ENCODE results near the gene VPS33A.

VPS33A gene
- long read RNA-seq, full-length matches to known transcripts, result 258 of 292 reads
- long read RNA-seq, partial matches to known transcripts, result 8 of 292 reads
- long read RNA-seq, other reads (novel, unspliced or antisense), result 26 of 292 reads

DNA sequence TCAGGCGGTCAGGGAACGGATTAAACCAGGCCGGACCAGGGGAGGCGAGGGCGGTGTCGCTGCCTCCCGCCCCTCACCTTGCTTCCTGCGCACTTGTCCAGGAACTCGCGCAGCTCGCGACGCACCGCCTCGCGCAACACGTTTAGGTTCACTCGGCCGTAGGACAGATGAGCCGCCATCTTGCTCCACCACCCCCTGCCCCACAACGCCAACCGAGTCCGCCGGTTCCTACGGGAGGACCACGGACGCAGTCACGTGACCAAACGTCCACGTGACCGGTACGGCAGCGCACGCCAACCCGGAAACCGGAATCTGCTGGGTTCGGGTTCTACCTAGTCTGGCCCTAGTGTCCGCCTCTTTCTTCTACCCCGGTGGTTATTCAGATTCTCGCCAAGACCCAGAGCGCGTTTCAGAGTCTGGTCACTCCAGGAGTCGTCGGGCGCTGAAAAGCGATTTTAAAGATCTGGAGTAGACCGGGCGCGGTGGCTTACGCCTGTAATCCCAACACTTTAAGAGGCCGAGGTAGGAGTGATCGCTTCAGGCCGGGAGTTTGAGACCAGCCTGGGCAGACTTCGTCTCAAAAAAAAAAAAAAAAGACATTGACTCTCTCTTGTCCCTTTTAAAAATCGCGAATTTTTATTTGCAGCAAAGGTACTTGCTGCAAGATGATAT, at the start of gene VPS33A:
TSS of gene VPS33A (minus strand) at position 265 of the 672 bp plus-strand sequence. CDS start at position 179, 86 bp downstream.
- TF ChIP-seq GABPA (IDR thresholded peaks at IDR 0.05; ENCODE audit: low read depth), result peak; percentile 57
- TF ChIP-seq, protein P1, sequence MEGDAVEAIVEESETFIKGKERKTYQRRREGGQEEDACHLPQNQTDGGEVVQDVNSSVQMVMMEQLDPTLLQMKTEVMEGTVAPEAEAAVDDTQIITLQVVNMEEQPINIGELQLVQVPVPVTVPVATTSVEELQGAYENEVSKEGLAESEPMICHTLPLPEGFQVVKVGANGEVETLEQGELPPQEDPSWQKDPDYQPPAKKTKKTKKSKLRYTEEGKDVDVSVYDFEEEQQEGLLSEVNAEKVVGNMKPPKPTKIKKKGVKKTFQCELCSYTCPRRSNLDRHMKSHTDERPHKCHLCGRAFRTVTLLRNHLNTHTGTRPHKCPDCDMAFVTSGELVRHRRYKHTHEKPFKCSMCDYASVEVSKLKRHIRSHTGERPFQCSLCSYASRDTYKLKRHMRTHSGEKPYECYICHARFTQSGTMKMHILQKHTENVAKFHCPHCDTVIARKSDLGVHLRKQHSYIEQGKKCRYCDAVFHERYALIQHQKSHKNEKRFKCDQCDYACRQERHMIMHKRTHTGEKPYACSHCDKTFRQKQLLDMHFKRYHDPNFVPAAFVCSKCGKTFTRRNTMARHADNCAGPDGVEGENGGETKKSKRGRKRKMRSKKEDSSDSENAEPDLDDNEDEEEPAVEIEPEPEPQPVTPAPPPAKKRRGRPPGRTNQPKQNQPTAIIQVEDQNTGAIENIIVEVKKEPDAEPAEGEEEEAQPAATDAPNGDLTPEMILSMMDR (IDR thresholded peaks at IDR 0.05; ENCODE audit: insufficient read depth, low read length), result no peak
- TF ChIP-seq, protein P2, sequence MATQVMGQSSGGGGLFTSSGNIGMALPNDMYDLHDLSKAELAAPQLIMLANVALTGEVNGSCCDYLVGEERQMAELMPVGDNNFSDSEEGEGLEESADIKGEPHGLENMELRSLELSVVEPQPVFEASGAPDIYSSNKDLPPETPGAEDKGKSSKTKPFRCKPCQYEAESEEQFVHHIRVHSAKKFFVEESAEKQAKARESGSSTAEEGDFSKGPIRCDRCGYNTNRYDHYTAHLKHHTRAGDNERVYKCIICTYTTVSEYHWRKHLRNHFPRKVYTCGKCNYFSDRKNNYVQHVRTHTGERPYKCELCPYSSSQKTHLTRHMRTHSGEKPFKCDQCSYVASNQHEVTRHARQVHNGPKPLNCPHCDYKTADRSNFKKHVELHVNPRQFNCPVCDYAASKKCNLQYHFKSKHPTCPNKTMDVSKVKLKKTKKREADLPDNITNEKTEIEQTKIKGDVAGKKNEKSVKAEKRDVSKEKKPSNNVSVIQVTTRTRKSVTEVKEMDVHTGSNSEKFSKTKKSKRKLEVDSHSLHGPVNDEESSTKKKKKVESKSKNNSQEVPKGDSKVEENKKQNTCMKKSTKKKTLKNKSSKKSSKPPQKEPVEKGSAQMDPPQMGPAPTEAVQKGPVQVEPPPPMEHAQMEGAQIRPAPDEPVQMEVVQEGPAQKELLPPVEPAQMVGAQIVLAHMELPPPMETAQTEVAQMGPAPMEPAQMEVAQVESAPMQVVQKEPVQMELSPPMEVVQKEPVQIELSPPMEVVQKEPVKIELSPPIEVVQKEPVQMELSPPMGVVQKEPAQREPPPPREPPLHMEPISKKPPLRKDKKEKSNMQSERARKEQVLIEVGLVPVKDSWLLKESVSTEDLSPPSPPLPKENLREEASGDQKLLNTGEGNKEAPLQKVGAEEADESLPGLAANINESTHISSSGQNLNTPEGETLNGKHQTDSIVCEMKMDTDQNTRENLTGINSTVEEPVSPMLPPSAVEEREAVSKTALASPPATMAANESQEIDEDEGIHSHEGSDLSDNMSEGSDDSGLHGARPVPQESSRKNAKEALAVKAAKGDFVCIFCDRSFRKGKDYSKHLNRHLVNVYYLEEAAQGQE (IDR thresholded peaks at IDR 0.05; ENCODE audit: insufficient replicate concordance, low read depth), result no peak
- TF ChIP-seq POLR2AphosphoS5 (IDR thresholded peaks at IDR 0.05; ENCODE audit: low read depth), result peak; percentile 95
- no peak for TF ChIP-seq SPI1 (IDR thresholded peaks at IDR 0.05; ENCODE audit: borderline replicate concordance, low read depth)
- Histone ChIP-seq H3K27me3 (ENCODE audit: insufficient read depth, poor library complexity, severe bottlenecking) (no peaks in the 10 kb centered on the region), H3K4me3 (replicated peaks; ENCODE audit: insufficient read depth, low read length) (peak within 1 kb of the TSS; percentile 94), H3K27ac (replicated peaks) (peak within 1 kb of the TSS; percentile 82)
- DNase-seq (ENCODE audit: low read depth in 1 of 2, low spot score in 1 of 2), result peak; percentile 97 to 99

DNA sequence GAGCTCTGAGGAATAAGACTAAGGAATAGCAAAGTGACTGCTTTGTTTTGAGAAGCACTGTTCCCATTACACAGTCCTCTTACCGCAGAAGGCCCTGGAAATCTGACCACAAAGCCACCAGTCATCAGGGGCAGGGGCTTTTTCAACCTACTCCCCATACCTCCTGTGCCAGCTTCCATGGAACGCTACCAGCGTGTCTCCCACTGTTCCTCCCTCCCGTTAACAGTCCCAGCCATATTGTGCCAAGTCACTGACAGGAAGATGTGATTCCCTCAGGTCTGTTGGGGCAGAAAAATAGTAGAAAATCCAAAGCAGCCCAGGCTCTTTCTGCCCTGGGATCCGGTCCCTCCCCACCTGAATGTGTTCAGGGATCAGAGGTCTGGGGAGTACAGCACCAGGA, 46.6 kb upstream of the VPS33A start:
- Histone ChIP-seq H3K27ac (replicated peaks) (no peak overlapping the region), H3K4me3 (replicated peaks; ENCODE audit: insufficient read depth, low read length) (no peak overlapping the region), H3K27me3 (ENCODE audit: insufficient read depth, poor library complexity, severe bottlenecking) (no peaks in the 10 kb centered on the region)
- no peak for DNase-seq (ENCODE audit: low read depth in 1 of 2, low spot score in 1 of 2)
- TF ChIP-seq, protein P2 (IDR thresholded peaks at IDR 0.05; ENCODE audit: insufficient replicate concordance, low read depth), result no peak
- TF ChIP-seq POLR2AphosphoS5 (IDR thresholded peaks at IDR 0.05; ENCODE audit: low read depth) (no peak), SPI1 (IDR thresholded peaks at IDR 0.05; ENCODE audit: borderline replicate concordance, low read depth) (no peak), GABPA (IDR thresholded peaks at IDR 0.05; ENCODE audit: low read depth) (no peak)
- TF ChIP-seq, protein P1 (IDR thresholded peaks at IDR 0.05; ENCODE audit: insufficient read depth, low read length), result no peak

DNA sequence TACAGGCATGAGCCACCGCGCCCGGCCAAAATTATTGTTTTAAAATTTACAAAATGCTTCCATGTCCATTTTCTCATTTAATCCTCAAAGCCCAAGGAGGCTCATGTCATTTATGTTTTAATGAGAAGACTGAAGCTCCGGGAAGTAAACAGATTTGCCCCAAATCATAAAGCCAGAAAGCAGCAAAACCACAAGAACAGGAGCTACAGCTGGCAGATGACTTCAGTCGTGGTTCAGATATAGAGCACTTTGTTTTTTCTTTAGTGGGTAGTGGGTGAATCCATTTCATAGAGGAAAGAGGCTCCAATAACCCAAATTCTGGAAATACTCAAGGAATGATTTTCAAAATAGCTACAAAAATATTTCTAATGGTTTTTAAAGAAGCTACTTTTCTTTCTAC, 45.4 kb upstream of the VPS33A start:
- DNase-seq (ENCODE audit: low read depth in 1 of 2, low spot score in 1 of 2), result no peak
- H3K27ac ChIP-seq (replicated peaks), result no peak overlapping the region
- no peaks in the 10 kb centered on the region for H3K27me3 ChIP-seq (ENCODE audit: insufficient read depth, poor library complexity, severe bottlenecking)
- TF ChIP-seq, protein P1 (IDR thresholded peaks at IDR 0.05; ENCODE audit: insufficient read depth, low read length), result no peak
- TF ChIP-seq POLR2AphosphoS5 (IDR thresholded peaks at IDR 0.05; ENCODE audit: low read depth), result no peak
- no peak for TF ChIP-seq GABPA (IDR thresholded peaks at IDR 0.05; ENCODE audit: low read depth)
- no peak overlapping the region for H3K4me3 ChIP-seq (replicated peaks; ENCODE audit: insufficient read depth, low read length)
